GM19099 (cell line): Measurements from ENCODE around the gene ADAM10.
A peak's percentile ranks its signal among the peaks of the same experiment; 100 is the strongest.

Experiments used
- POLR2A ChIP-seq: IDR thresholded peaks from 3 replicates; pipeline ENCODE4 v1.6.1; 2011; ENCODE audit warnings: low read depth; ENCODE audit not compliant: insufficient read length; ENCODE audit errors: extremely low read depth

ADAM10 gene

DNA sequence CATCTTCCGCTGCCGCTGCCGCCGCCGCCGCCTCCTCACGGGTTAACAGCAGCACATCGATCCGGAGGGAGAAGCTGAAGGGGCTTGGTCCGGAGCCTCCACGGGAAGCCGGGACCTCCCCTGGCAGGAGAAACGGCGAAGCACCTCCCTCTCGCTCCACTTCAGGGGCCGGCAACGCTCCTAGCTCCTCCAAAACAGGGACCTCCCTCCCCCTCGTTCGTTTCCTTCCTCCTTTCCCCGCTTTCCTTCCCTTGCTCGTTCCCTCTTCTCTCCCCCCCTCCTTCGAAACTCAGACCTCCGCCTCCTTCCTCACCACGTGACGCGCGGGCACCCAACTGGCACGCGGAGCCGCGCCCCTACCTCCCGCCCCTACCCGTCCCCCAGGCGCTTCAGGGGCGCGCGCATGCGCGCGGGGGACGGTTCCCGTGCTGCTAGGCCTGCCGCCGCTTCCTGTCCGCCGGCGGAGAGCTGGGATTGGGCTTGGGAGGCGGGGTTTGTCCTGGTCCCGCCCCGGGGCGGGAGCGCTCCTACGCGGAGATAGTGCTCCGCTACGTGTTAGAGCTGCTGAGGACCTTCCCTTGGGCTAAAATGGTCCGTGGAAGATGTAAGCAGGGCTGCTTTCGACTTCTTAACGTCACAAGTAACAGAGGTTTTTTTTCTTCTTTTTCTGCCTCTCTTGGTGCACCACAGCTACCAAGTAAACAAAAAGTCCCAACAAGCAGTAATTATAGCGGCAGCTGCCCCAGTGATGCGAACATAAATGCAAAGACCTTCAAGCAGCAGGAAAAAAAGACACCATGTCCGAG is at the start of gene ADAM10:
Gene ADAM10, minus strand, starts transcription at position 176 of the 806 bp plus-strand sequence. Its CDS starts 173 bp downstream, at position 3.
- peak; percentile 58 for TF ChIP-seq POLR2A

DNA sequence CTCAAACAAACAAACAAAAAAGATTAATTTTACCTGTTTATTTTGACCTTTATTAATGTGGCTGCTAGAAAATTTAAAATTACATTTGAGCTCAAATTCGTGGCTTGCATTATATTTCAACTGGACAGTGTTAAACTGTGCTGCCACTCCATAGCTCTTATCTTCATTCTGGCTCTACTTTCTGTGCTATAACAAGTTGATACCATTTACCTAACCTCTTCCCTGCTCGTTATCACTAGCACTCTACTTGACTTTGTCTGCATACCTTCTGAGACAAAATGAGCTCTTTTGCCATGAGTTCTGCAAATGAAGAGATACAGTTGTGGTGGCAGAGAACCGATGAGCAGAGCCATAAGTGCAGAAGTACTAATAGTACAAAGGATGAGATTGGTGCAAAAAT is 48.0 kb upstream of the ADAM10 start:
- no peak for TF ChIP-seq POLR2A

- TF ChIP-seq POLR2A: no peak
Measured at GRCh38 chr15:58795825-58796224, 46.3 kb upstream of the ADAM10 start.

DNA sequence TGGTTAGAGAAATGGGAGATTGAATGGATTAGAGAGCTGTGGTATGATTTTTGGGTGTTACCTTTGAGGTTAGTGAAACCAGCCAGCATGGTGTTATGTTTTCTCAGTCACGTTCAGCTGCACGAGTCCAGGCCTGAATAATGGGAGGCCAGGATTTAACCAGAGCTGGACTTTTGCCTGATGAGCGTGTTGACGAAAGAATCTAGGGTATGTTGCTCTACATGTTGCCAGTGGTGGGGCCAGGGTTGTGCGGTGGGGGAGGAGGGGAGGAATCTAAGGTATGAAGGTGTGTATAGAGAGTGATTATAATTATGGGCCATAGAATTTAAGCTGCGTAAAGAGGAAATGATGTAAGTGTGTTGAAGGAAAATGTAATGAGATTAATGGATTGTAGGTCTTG is 44.4 kb upstream of the ADAM10 start:
- TF ChIP-seq POLR2A: no peak

- no peak for TF ChIP-seq POLR2A
Measured at GRCh38 chr15:58788056-58788710, 38.7 kb upstream of the ADAM10 start.

DNA sequence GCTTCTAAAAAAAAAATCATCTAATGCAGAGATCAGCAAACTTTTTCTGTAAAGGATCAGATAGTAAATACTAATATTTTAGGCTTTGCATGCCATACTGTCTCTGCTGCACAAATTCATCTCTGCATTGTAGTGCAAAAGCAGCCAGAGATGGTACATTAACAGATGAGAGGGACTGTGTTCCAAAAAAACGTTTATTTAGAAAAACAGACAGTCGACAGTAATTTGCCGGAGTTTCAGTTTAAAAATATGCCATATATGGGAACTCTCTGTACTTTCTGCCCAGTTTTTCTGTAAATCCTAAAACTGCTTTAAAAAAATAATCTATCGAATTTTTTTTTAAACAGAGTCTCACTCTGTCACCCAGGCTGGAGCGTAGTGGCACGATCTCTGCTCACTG is 35.8 kb upstream of the ADAM10 start:
- TF ChIP-seq POLR2A: no peak

GRCh38 chr15:58779554-58779953 is 30.0 kb upstream of the ADAM10 start:
- no peak for TF ChIP-seq POLR2A

GRCh38 chr15:58777107-58777506 is 27.6 kb upstream of the ADAM10 start:
- no peak for TF ChIP-seq POLR2A

GRCh38 chr15:58775402-58775801 is 25.9 kb upstream of the ADAM10 start:
- no peak for TF ChIP-seq POLR2A

DNA sequence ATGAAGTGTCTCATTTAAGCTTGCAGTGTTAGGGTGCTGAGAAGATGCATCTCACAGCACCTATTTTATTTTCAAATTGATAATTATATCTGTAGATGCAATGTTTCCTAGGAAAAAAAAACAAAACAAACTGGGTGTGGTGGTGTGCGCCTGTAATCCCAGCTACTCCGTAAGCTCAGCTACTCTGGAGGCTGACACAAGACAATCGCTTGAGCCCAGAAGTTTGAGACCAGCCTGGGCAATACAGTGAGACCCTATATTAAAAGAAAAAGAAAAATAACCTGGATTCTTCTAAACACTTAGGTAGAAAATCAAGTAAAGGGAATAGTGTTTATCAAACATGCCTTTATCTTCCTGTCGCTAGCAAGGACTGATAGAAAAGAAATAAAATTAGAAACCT is 23.5 kb upstream of the ADAM10 start:
- no peak for TF ChIP-seq POLR2A

GRCh38 chr15:58771621-58772250 is 22.2 kb upstream of the ADAM10 start:
- TF ChIP-seq POLR2A: no peak

GRCh38 chr15:58770857-58771620 is 21.5 kb upstream of the ADAM10 start, which contains the start of gene MINDY2:
Gene MINDY2 (plus strand): TSS chr15:58771302. CDS start chr15:58771396, 94 bp downstream.
- peak; percentile 87 for TF ChIP-seq POLR2A

- no peak for TF ChIP-seq POLR2A
Measured at GRCh38 chr15:58770519-58770856, 21.0 kb upstream of the ADAM10 start.

- no peak for TF ChIP-seq POLR2A
Measured at GRCh38 chr15:58766290-58766689, 16.8 kb upstream of the ADAM10 start.

GRCh38 chr15:58764468-58764867 is 15.0 kb upstream of the ADAM10 start:
- no peak for TF ChIP-seq POLR2A

- TF ChIP-seq POLR2A: no peak
Measured at GRCh38 chr15:58762731-58763130, 13.2 kb upstream of the ADAM10 start.

DNA sequence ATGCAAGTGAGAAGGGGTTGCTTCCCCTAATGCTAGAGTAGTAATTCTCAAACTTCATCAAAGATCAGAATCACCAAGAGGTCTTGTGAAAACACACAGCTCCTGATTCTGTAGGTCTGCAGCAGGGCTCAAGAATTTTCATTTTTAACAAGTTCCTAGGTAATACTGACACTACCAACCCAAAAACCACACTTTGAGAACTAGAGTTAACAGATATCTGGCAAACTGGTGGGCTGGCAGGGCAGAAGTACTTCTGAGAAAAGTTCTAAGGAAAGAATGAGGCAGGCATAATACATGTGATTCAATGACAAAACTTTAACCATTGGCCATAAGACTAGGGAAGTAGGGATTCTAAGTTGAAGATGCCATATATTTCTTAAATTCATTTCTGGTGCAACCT is 12.8 kb upstream of the ADAM10 start:
- no peak for TF ChIP-seq POLR2A
